ENCODE data around the gene CCDC141.

DNA sequence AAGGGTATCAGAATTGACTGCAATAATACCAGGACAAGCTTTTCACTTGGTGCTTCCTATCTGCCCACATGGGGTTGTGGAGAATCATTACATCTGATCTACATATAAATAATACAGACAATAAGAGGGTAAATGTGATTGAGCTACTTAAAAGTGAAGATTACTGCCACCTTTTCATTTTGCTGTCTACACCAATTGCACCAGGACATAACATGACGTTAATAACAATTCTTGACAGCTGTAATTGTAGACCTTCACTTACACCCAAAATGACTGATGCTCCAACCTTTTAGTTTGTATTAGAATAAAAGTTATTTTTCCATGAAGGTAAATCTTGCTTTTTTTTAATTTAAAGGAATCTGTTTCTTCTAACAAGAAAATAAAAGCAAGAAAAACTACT is 206.2 kb downstream of the CCDC141 start:
- TF ChIP-seq CTCF (IDR thresholded peaks at IDR 0.05; ENCODE audit: low read length) (no peak), EZH2 (optimal IDR thresholded peaks at IDR 0.05; ENCODE audit: low read depth, low read length) (no peak)

Measured in MM.1S (cell line).